A673 (cell line): ENCODE measurements around the gene CLEC4D. TPM values are rescaled to one million over a fixed set of nuclear protein-coding genes. Genes with fewer than 3 reads are reported as not detected.

Experiments used
- BruUV-seq: library from RNA; stranded (reverse); fragments of 400-500 nt; replicated peaks from 2 replicates; lab custom pipeline; 2021; lab: Mats Ljungman, UMichigan
- CTCF ChIA-PET: fragments of 300-600 bp; sonication (Branson Sonifier 250); formaldehyde crosslinking; loops from one replicate; lab custom pipeline; 2022; ENCODE audit warnings: antibody characterized with exemption; lab: Charles Lee
- POLR2A ChIA-PET: fragments of 300-600 bp; sonication (Branson Sonifier 250); formaldehyde crosslinking; loops from one replicate; lab custom pipeline; 2022; ENCODE audit warnings: antibody characterized with exemption; ENCODE audit not compliant: low non-redundant PET; lab: Charles Lee
- DNase-seq: peaks from one replicate; pipeline ENCODE4 v3.0.0-alpha.2; 2015; ENCODE audit warnings: low spot score
- H3K27ac ChIP-seq: fragments of 200-600 bp; sonication (generic); 2 replicates; pipeline ENCODE4 v1.5.1; 2016; ENCODE audit warnings: mixed run types, low read depth, mild to moderate bottlenecking, mixed read lengths, antibody characterized with exemption, low read length; ENCODE audit not compliant: poor library complexity, severe bottlenecking
- H3K27me3 ChIP-seq: fragments of 200-600 bp; sonication (generic); replicated peaks from 2 replicates; pipeline ENCODE4 v1.6.1; 2017; ENCODE audit warnings: mixed run types, low read depth, mild to moderate bottlenecking, mixed read lengths, antibody characterized with exemption, low read length; ENCODE audit not compliant: insufficient read depth, poor library complexity
- H3K36me3 ChIP-seq: fragments of 200-600 bp; sonication (generic); 2 replicates; pipeline ENCODE4 v1.6.1; 2016; ENCODE audit warnings: mixed run types, mild to moderate bottlenecking, mixed read lengths, antibody characterized with exemption, low read length; ENCODE audit not compliant: insufficient read depth, poor library complexity, severe bottlenecking
- H3K4me1 ChIP-seq: fragments of 200-600 bp; sonication (generic); 2 replicates; pipeline ENCODE4 v1.6.1; 2017; ENCODE audit warnings: mixed run types, mild to moderate bottlenecking, mixed read lengths, antibody characterized with exemption, low read length; ENCODE audit not compliant: insufficient read depth, poor library complexity, severe bottlenecking
- H3K4me3 ChIP-seq: fragments of 200-600 bp; sonication (generic); 2 replicates; pipeline ENCODE4 v1.5.1; 2016; ENCODE audit warnings: low read depth, mixed run types, mild to moderate bottlenecking, mixed read lengths, low read length; ENCODE audit not compliant: poor library complexity, severe bottlenecking
- H3K9me3 ChIP-seq: fragments of 200-600 bp; sonication (generic); 2 replicates; pipeline ENCODE4 v1.6.1; 2016; ENCODE audit warnings: mixed run types, low read depth, mild to moderate bottlenecking, mixed read lengths, antibody characterized with exemption, low read length; ENCODE audit not compliant: poor library complexity, severe bottlenecking
- EZH2 ChIP-seq: fragments of 200-600 bp; sonication (generic); IDR thresholded peaks from 2 replicates; pipeline ENCODE4 v1.6.1; 2017; ENCODE audit warnings: borderline replicate concordance, low read depth, mild to moderate bottlenecking, mixed read lengths, antibody characterized with exemption, low read length; ENCODE audit not compliant: poor library complexity, severe bottlenecking
- intact Hi-C: fragments of 100-400 bp; cut with micrococcal nuclease; formaldehyde crosslinking; loops from one replicate; pipeline ENCODE4 v1.10.0; 2022; ENCODE audit not compliant: unreplicated experiment
- total RNA-seq: library from RNA; stranded (reverse); gene quantifications from 2 replicates; pipeline ENCODE4 v1.2.3, GENCODE V29; 2021
- TF ChIP-seq, protein P1 (sequence below): fragments of 300-800, 200-600 bp; sonication (generic); conservative IDR thresholded peaks from 2 replicates; pipeline ENCODE4 v1.5.1; 2017; ENCODE audit warnings: low read depth, mild to moderate bottlenecking, antibody characterized with exemption, low read length, moderate library complexity, mixed read lengths

The CLEC4D gene
- total RNA-seq, 1 experiment from 2014 or later = not detected

DNA sequence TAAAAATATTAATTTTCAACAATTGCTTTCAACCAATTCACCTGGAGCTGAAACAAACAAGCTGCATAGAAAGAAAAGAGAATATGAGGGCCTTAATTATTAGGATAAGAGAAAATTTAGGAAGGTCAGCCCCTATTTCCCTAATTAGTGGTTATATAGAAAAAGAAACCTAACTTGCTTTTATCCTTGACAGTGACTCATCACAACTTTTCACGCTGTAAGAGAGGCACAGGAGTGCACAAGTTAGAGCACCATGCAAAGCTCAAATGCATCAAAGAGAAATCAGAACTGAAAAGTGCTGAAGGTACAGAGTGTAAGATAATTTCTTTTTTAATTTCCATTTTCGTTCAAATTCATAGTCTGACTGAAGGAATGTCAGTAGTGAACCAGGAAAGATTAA, 4.7 kb downstream of the CLEC4D start:
- TF ChIP-seq EZH2 = no peak
- TF ChIP-seq, protein P1, sequence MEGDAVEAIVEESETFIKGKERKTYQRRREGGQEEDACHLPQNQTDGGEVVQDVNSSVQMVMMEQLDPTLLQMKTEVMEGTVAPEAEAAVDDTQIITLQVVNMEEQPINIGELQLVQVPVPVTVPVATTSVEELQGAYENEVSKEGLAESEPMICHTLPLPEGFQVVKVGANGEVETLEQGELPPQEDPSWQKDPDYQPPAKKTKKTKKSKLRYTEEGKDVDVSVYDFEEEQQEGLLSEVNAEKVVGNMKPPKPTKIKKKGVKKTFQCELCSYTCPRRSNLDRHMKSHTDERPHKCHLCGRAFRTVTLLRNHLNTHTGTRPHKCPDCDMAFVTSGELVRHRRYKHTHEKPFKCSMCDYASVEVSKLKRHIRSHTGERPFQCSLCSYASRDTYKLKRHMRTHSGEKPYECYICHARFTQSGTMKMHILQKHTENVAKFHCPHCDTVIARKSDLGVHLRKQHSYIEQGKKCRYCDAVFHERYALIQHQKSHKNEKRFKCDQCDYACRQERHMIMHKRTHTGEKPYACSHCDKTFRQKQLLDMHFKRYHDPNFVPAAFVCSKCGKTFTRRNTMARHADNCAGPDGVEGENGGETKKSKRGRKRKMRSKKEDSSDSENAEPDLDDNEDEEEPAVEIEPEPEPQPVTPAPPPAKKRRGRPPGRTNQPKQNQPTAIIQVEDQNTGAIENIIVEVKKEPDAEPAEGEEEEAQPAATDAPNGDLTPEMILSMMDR = no peak
- H3K27me3 ChIP-seq = peaks cover 56% of the 10 kb centered on the region
- H3K4me1 ChIP-seq = no peaks in the 10 kb centered on the region
- H3K27ac ChIP-seq = no peak overlapping the region
- DNase-seq = no peak
- ChIA-PET POLR2A (no interaction called here), CTCF (no interaction called here)
- BruUV-seq = no TSS peak
- no peaks in the 10 kb centered on the region for H3K9me3 ChIP-seq
- no peak overlapping the region for H3K4me3 ChIP-seq
- intact Hi-C loops = no loop called here
- no peaks in the 10 kb centered on the region for H3K36me3 ChIP-seq

- CTCF ChIA-PET = no interaction called here
- Histone ChIP-seq H3K27ac (no peak overlapping the region), H3K27me3 (peaks cover 45% of the 10 kb centered on the region), H3K4me1 (no peaks in the 10 kb centered on the region), H3K9me3 (no peaks in the 10 kb centered on the region), H3K36me3 (no peaks in the 10 kb centered on the region), H3K4me3 (no peak overlapping the region)
- POLR2A ChIA-PET = no interaction called here
- no peak for DNase-seq
- intact Hi-C loops = no loop called here
- BruUV-seq = no TSS peak
- no peak for TF ChIP-seq EZH2
- TF ChIP-seq, protein P1 = no peak
These were observed 5.9 kb downstream of the CLEC4D start for GRCh38 chr12:8519171-8519570.

DNA sequence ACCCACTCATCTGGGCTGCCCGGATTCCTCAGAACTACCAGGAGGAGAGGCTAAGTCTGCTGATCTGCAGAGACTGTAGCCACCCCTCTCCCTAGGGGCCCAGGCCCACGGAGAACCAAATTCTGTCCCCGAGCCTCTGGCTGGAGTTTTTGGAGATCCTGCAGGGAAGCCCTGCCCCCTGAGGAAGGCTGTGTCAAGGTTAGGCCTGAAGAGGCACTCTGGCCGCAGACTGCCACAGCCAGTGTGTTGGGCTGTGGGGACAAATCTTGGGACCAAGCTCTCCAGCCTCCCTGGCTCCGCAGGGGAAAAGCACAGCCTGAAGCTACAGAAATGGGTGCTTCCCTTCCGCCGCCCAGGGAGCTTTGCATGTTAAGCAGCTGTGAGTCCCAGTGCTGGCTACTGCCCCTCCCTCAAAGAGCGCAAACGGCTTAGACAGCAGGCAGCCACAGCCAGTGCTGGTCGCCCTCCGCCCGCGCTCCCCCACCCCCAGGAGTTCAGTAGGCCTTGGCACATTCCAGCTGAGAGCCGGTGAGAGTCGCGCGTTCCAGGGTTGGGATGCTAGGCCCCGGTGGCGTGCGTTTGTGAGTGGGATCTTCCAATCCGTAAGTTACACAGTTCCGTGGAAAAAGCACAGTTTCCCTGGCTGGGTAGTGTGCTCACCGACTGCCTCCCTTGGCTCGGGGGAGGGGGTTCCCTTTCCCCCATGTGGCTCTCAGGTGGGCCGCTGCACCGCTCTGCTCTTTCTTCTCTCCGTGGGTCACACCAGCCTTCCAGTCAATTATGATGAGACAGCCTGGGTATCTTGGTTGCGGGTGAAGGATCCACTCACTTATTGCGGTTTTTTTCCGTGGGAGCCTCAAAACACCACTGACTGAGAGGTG, 14.2 kb downstream of the CLEC4D start:
- no peak for DNase-seq
- intact Hi-C loops = no loop called here
- TF ChIP-seq, protein P1 = no peak
- TF ChIP-seq EZH2 = no peak
- H3K9me3 ChIP-seq = no peaks in the 10 kb centered on the region
- H3K27me3 ChIP-seq = peaks cover 23% of the 10 kb centered on the region
- POLR2A ChIA-PET = no interaction called here
- H3K27ac ChIP-seq = no peak overlapping the region
- no TSS peak for BruUV-seq
- no peaks in the 10 kb centered on the region for H3K4me1 ChIP-seq
- CTCF ChIA-PET = no interaction called here
- H3K4me3 ChIP-seq = no peak overlapping the region
- no peaks in the 10 kb centered on the region for H3K36me3 ChIP-seq
